ENCODE data around the gene GRIFIN.

GRCh38 chr7:2478800-2479199 lies 2.6 kb upstream of the GRIFIN start:
- TF ChIP-seq CTCF (IDR thresholded peaks at IDR 0.05; ENCODE audit: low read length), result no peak
- TF ChIP-seq EZH2 (IDR thresholded peaks at IDR 0.05; ENCODE audit: borderline replicate concordance, low read length), result no peak
